Thoracic aorta (tissue), 2 donors: ENCODE results near the gene PPIA. TPM values are rescaled to one million over a fixed set of nuclear protein-coding genes. Genes with fewer than 3 reads are reported as not detected.

Experiments
- ATAC-seq: fragments of 150-250 bp; one replicate; pipeline ENCODE4 v1.8.0; 2017; ENCODE audit warnings: low read depth; ENCODE audit not compliant: insufficient number of reproducible peaks, low FRiP score
- DNase-seq: peaks from one replicate; pipeline ENCODE4 v3.0.0-alpha.2; 2020; ENCODE audit warnings: low spot score
- H3K27ac ChIP-seq, 2 donors: fragments of 200-600 bp; sonication (generic); 1 replicate in 1 of 2; 2 replicates in 1 of 2; pipeline ENCODE4 v1.5.1; 2016; ENCODE audit warnings: mild to moderate bottlenecking in 2 of 2, moderate library complexity in 2 of 2
- H3K27me3 ChIP-seq: fragments of 200-600 bp; sonication (generic); replicated peaks from 2 replicates; pipeline ENCODE4 v1.6.0; 2016; ENCODE audit warnings: mild to moderate bottlenecking; ENCODE audit not compliant: insufficient read depth
- H3K36me3 ChIP-seq: fragments of 200-600 bp; sonication (generic); one replicate; pipeline ENCODE4 v1.5.1; 2016
- H3K4me1 ChIP-seq, 2 donors: fragments of 200-600 bp; sonication (generic); 1 replicate in 1 of 2; 2 replicates in 1 of 2; pipeline versions ENCODE4 v1.5.1 to v1.6.0; 2016; ENCODE audit warnings: low read depth in 2 of 2, mild to moderate bottlenecking in 1 of 2; ENCODE audit not compliant: control insufficient read depth in 1 of 2
- H3K4me3 ChIP-seq: fragments of 200-600 bp; sonication (generic); 2 replicates; pipeline ENCODE4 v1.5.1; 2016; ENCODE audit warnings: mild to moderate bottlenecking
- H3K9me3 ChIP-seq: fragments of 200-600 bp; sonication (generic); 2 replicates; pipeline ENCODE4 v1.5.1; 2016
- CTCF ChIP-seq: fragments of 200-600 bp; sonication (generic); IDR thresholded peaks from one replicate; pipeline ENCODE4 v1.5.1; 2019; ENCODE audit warnings: antibody characterized with exemption
- total RNA-seq, 2 donors: library from RNA; depleted of rRNA; stranded (reverse); fragments of >200 nt; gene quantifications; one replicate each; pipeline versions ENCODE4 v1.1.0 to v1.2.3, GENCODE V29; 2016

Gene PPIA
- total RNA-seq, 2 donors from 2014 or later = 1,002 to 1,065 TPM

- DNase-seq = no peak
- Histone ChIP-seq H3K4me1 (peaks cover 14 to 25% of the 10 kb centered on the region in 2 donors), H3K36me3 (no peaks in the 10 kb centered on the region), H3K9me3 (no peaks in the 10 kb centered on the region), H3K27ac (no peak overlapping the region), H3K4me3 (peak overlapping the region; percentile 88), H3K27me3 (no peaks in the 10 kb centered on the region)
- TF ChIP-seq CTCF = no peak
- no peak for ATAC-seq
Measured at GRCh38 chr7:44750424-44750823, 46.1 kb upstream of the PPIA start.

GRCh38 chr7:44750921-44751571, 45.4 kb upstream of the PPIA start:
- Histone ChIP-seq H3K9me3 (no peaks in the 10 kb centered on the region), H3K4me3 (no peak overlapping the region), H3K27me3 (no peaks in the 10 kb centered on the region), H3K27ac (no peak overlapping the region), H3K36me3 (no peaks in the 10 kb centered on the region), H3K4me1 (peaks cover 19 to 31% of the 10 kb centered on the region in 2 donors)
- DNase-seq (no peak), ATAC-seq (no peak)
- no peak for TF ChIP-seq CTCF

- Histone ChIP-seq H3K27ac (no peak overlapping the region), H3K4me3 (no peak overlapping the region), H3K4me1 (peaks cover 22 to 45% of the 10 kb centered on the region in 2 donors), H3K27me3 (no peaks in the 10 kb centered on the region), H3K9me3 (no peaks in the 10 kb centered on the region), H3K36me3 (peaks cover 5% of the 10 kb centered on the region)
- TF ChIP-seq CTCF = no peak
- ATAC-seq (no peak), DNase-seq (no peak)
Measured at GRCh38 chr7:44752822-44753221, 43.7 kb upstream of the PPIA start.

- peaks cover 19% of the 10 kb centered on the region for H3K36me3 ChIP-seq
- no peak overlapping the region for H3K4me3 ChIP-seq
- ATAC-seq (no peak), DNase-seq (no peak)
- peaks cover 19 to 36% of the 10 kb centered on the region in 2 donors for H3K4me1 ChIP-seq
- peak overlapping the region; percentile 30 to 34 for H3K27ac ChIP-seq
- no peaks in the 10 kb centered on the region for H3K9me3 ChIP-seq
- no peaks in the 10 kb centered on the region for H3K27me3 ChIP-seq
- no peak for TF ChIP-seq CTCF
Measured at GRCh38 chr7:44754802-44755697, 41.4 kb upstream of the PPIA start.
